HepG2 (cell line): ENCODE data around the gene POLRMT. TPM values are rescaled to one million over a fixed set of nuclear protein-coding genes. Genes with fewer than 3 reads are reported as not detected.

ENCODE experiments used
- ARNT ChIP-seq: fragments of 450-650 bp; IDR thresholded peaks from 2 replicates; pipeline ENCODE4 v1.6.1; 2017
- BRCA1 ChIP-seq: sonication (generic); formaldehyde crosslinking; IDR thresholded peaks from 2 replicates; pipeline ENCODE4 v1.4.0; 2020; ENCODE audit warnings: missing genetic modification reagents
- CERS6 ChIP-seq: sonication (generic); formaldehyde crosslinking; IDR thresholded peaks from 2 replicates; pipeline ENCODE4 v1.5.0; 2020; ENCODE audit warnings: missing genetic modification reagents
- FOXP1 ChIP-seq, 2 experiments: fragments of 450-650 bp in 1 of 2; IDR thresholded peaks; 2 replicates each; pipeline ENCODE4 v1.6.1; 2017 to 2018; ENCODE audit warnings: antibody characterized with exemption in 1 of 2
- HBP1 ChIP-seq: IDR thresholded peaks from 2 replicates; pipeline ENCODE4 v1.6.1; 2016; ENCODE audit warnings: low read depth, control low read depth
- KLF13 ChIP-seq: sonication (generic); formaldehyde crosslinking; IDR thresholded peaks from 2 replicates; pipeline ENCODE4 v1.4.0; 2020; ENCODE audit warnings: mild to moderate bottlenecking, missing genetic modification reagents
- MAFK ChIP-seq, 2 experiments: IDR thresholded peaks in 1 of 2; conservative IDR thresholded peaks in 1 of 2; 2 replicates each; pipeline ENCODE4 v1.6.1; 2011; ENCODE audit warnings: improper control_type of control experiment in 2 of 2, low read length in 2 of 2
- MED1 ChIP-seq: sonication (generic); formaldehyde crosslinking; IDR thresholded peaks from 2 replicates; pipeline ENCODE4 v1.4.0; 2020; ENCODE audit warnings: missing genetic modification reagents
- MYC ChIP-seq: sonication (generic); formaldehyde crosslinking; IDR thresholded peaks from 2 replicates; pipeline ENCODE4 v1.9.0; 2021; ENCODE audit warnings: missing genetic modification reagents, borderline replicate concordance
- NFE2L1 ChIP-seq: sonication (generic); formaldehyde crosslinking; IDR thresholded peaks from 2 replicates; pipeline ENCODE4 v1.4.0; 2020; ENCODE audit warnings: missing genetic modification reagents, mild to moderate bottlenecking, borderline replicate concordance
- PAX8 ChIP-seq: sonication (generic); formaldehyde crosslinking; IDR thresholded peaks from 2 replicates; pipeline ENCODE4 v1.8.0; 2022; ENCODE audit warnings: mild to moderate bottlenecking, missing genetic modification reagents, borderline replicate concordance
- RFX1 ChIP-seq: fragments of 450-650 bp; IDR thresholded peaks from 2 replicates; pipeline ENCODE4 v1.6.1; 2017
- SOX13 ChIP-seq, 3 experiments: fragments of 450-650 bp in 1 of 3; sonication (generic) in 1 of 3; formaldehyde crosslinking in 1 of 3; IDR thresholded peaks in 2 of 3; conservative IDR thresholded peaks in 1 of 3; 2 replicates each; pipeline versions ENCODE4 v1.5.0 to v1.6.1; 2016 to 2020; ENCODE audit warnings: antibody characterized with exemption in 1 of 3, mild to moderate bottlenecking in 1 of 3, missing compliant biosample characterization in 1 of 3, missing genetic modification reagents in 1 of 3, moderate library complexity in 1 of 3
- STAT5B ChIP-seq: sonication (generic); formaldehyde crosslinking; IDR thresholded peaks from 2 replicates; pipeline ENCODE4 v1.4.0; 2020; ENCODE audit warnings: missing genetic modification reagents
- YY1 ChIP-seq: IDR thresholded peaks from 2 replicates; pipeline ENCODE4 v1.6.1; 2011; ENCODE audit warnings: low read length, low read depth, moderate library complexity, mild to moderate bottlenecking; ENCODE audit not compliant: insufficient read depth, insufficient replicate concordance
- ZBTB3 ChIP-seq: sonication (generic); formaldehyde crosslinking; IDR thresholded peaks from 2 replicates; pipeline ENCODE4 v1.4.0; 2020; ENCODE audit warnings: low read depth, mild to moderate bottlenecking, moderate library complexity, missing genetic modification reagents, borderline replicate concordance
- ZFP36 ChIP-seq: fragments of 150-350 bp; IDR thresholded peaks from 2 replicates; pipeline ENCODE4 v1.6.1; 2018; ENCODE audit warnings: borderline replicate concordance, low read length, low read depth; ENCODE audit not compliant: partially characterized antibody
- ZNF530 ChIP-seq: sonication (generic); formaldehyde crosslinking; IDR thresholded peaks from 2 replicates; pipeline ENCODE4 v1.5.0; 2020; ENCODE audit warnings: low read depth, mild to moderate bottlenecking, missing genetic modification reagents
- ZNF549 ChIP-seq: sonication (generic); formaldehyde crosslinking; IDR thresholded peaks from 2 replicates; pipeline ENCODE4 v1.5.0; 2020; ENCODE audit warnings: missing genetic modification reagents
- ZSCAN25 ChIP-seq: sonication (generic); formaldehyde crosslinking; IDR thresholded peaks from 2 replicates; pipeline ENCODE4 v1.8.0; 2022; ENCODE audit warnings: mild to moderate bottlenecking, missing genetic modification reagents
- polyA plus RNA-seq, 8 experiments: library from polyadenylated mRNA; depleted of rRNA in 3 of 8; stranded (reverse) in 7 of 8; unstranded in 1 of 8; fragments of >200 nt; fragmentation: Illumina TruSeq in 4 of 8; extraction: Trizol in 4 of 8; gene quantifications; 2 replicates each; pipeline versions ENCODE4 v1.2.1 to v1.2.3, GENCODE V29; 2011 to 2016; ENCODE audit warnings: low read depth in 4 of 8, missing spikeins in 1 of 8, mixed read lengths in 1 of 8; ENCODE audit not compliant: insufficient read depth in 1 of 8
- total RNA-seq, 5 experiments: library from RNA; depleted of rRNA; stranded (reverse); fragments of >200 nt; fragmentation: Illumina TruSeq; extraction: Trizol; gene quantifications; 2 replicates each; pipeline ENCODE4 v1.2.3, GENCODE V29; 2016; ENCODE audit warnings: low read depth in 1 of 5
- TF ChIP-seq, protein P1 (sequence below): sonication (generic); formaldehyde crosslinking; IDR thresholded peaks from 2 replicates; pipeline ENCODE4 v1.8.0; 2022; ENCODE audit warnings: mild to moderate bottlenecking, missing genetic modification reagents
- TF ChIP-seq, protein P2 (sequence below): sonication (generic); formaldehyde crosslinking; IDR thresholded peaks from 2 replicates; pipeline ENCODE4 v1.9.0; 2021; ENCODE audit warnings: missing genetic modification reagents, borderline replicate concordance
- TF ChIP-seq, protein P3 (sequence below): sonication (generic); formaldehyde crosslinking; IDR thresholded peaks from 2 replicates; pipeline ENCODE4 v1.4.0; 2020; ENCODE audit warnings: mild to moderate bottlenecking, missing genetic modification reagents

Gene POLRMT
- total and polyA plus RNA-seq, 2 of the 13 experiments (the other 11 are each of a cell fraction or from before 2014, with no cell fraction given), result 78.0 to 101 TPM

DNA sequence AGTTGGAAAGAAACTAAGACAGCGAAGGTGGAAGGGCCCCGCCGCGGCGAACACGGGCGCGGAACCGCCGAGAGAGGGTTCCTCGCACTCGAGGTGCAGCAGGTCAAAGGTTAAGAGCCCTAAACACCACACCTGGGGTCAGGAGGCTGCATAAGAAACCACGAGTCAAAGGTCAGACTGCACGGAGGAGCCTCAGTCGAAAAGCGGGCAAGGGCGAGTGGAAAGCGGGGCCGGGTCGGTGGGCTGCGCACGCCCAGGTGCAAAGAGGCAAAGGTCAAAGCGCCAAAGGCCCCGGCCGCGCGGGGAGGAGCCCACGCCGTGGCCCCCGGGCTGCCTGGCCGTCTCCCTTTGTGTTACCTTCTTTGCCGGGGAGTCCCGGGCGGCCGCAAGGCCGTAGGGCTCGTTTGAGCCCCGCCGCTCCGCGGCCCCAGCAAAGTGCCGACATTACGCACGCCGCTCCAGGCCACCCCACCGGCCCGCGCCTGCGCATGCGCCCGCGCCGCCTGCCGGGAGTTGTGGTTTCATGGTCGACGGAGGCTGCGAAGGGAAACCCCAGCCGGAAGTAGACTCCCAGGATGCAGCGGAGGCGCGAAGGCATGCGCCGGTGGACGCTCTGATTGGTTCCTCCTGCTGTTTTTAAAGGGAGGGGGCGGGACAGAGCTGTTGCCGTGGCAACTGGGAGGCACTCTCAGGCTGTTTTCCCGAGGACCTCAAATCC, at the start of gene POLRMT (continued):
- TF ChIP-seq SOX13 (IDR thresholded peaks at IDR 0.05) (no peak), SOX13 (CRISPR knock-in tag; conservative IDR thresholded peaks at IDR 0.05 in 1 of 2, IDR thresholded peaks at IDR 0.05 in 1 of 2) (no peak), PAX8 (CRISPR knock-in tag) (no peak), YY1 (peak; percentile 88), MAFK (conservative IDR thresholded peaks at IDR 0.05 in 1 of 2, IDR thresholded peaks at IDR 0.05 in 1 of 2; ENCODE audit: low read length in 2 of 2) (no peak), MED1 (CRISPR knock-in tag) (peak; percentile 33; the same call in 1 of the 2 replicates), ZSCAN25 (no peak), RFX1 (peak; percentile 98), ARNT (no peak), ZNF530 (CRISPR knock-in tag) (no peak), ZFP36 (no peak), BRCA1 (0 out of 2 replicates have a peak, but pooled peaks have one; percentile 69), HBP1 (peak; percentile 54; the same call in 1 of the 2 replicates), FOXP1 (IDR thresholded peaks at IDR 0.05) (no peak), FOXP1 (CRISPR knock-in tag; IDR thresholded peaks at IDR 0.05) (no peak), MYC (CRISPR knock-in tag) (peak; percentile 68), ZNF549 (CRISPR knock-in tag) (no peak), ZBTB3 (CRISPR knock-in tag) (no peak), STAT5B (no peak), NFE2L1 (no peak), KLF13 (0 out of 2 replicates have a peak, but pooled peaks have one; percentile 8), CERS6 (CRISPR knock-in tag) (no peak)
- TF ChIP-seq, protein P1, sequence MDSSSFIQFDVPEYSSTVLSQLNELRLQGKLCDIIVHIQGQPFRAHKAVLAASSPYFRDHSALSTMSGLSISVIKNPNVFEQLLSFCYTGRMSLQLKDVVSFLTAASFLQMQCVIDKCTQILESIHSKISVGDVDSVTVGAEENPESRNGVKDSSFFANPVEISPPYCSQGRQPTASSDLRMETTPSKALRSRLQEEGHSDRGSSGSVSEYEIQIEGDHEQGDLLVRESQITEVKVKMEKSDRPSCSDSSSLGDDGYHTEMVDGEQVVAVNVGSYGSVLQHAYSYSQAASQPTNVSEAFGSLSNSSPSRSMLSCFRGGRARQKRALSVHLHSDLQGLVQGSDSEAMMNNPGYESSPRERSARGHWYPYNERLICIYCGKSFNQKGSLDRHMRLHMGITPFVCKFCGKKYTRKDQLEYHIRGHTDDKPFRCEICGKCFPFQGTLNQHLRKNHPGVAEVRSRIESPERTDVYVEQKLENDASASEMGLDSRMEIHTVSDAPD (CRISPR knock-in tag), result no peak
- TF ChIP-seq, protein P2, sequence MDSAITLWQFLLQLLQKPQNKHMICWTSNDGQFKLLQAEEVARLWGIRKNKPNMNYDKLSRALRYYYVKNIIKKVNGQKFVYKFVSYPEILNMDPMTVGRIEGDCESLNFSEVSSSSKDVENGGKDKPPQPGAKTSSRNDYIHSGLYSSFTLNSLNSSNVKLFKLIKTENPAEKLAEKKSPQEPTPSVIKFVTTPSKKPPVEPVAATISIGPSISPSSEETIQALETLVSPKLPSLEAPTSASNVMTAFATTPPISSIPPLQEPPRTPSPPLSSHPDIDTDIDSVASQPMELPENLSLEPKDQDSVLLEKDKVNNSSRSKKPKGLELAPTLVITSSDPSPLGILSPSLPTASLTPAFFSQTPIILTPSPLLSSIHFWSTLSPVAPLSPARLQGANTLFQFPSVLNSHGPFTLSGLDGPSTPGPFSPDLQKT, result peak; percentile 47; the same call in 1 of the 2 replicates
- TF ChIP-seq, protein P3, sequence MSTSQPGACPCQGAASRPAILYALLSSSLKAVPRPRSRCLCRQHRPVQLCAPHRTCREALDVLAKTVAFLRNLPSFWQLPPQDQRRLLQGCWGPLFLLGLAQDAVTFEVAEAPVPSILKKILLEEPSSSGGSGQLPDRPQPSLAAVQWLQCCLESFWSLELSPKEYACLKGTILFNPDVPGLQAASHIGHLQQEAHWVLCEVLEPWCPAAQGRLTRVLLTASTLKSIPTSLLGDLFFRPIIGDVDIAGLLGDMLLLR (CRISPR knock-in tag), result 0 out of 2 replicates have a peak, but pooled peaks have one; percentile 2
